HepG2 (cell line): ENCODE data around the gene ISG20. TPM values are rescaled to one million over a fixed set of nuclear protein-coding genes. Genes with fewer than 3 reads are reported as not detected.

Experiments used
- AHR ChIP-seq: IDR thresholded peaks from 2 replicates; pipeline ENCODE4 v1.6.1; 2018; ENCODE audit warnings: missing genetic modification reagents, missing compliant biosample characterization
- CTCF ChIP-seq: sonication (generic); formaldehyde crosslinking; IDR thresholded peaks from 2 replicates; pipeline ENCODE4 v1.5.0; 2020; ENCODE audit warnings: mild to moderate bottlenecking, missing genetic modification reagents, moderate library complexity
- HNRNPLL ChIP-seq: fragments of 200-400 bp; formaldehyde crosslinking; IDR thresholded peaks from 2 replicates; pipeline ENCODE4 v1.6.1; 2017; ENCODE audit warnings: mild to moderate bottlenecking, low read depth, low read length; ENCODE audit not compliant: poor library complexity, severe bottlenecking
- MAZ ChIP-seq, 2 experiments: sonication (generic) in 1 of 2; formaldehyde crosslinking in 1 of 2; IDR thresholded peaks; 2 replicates each; pipeline versions ENCODE4 v1.5.0 to v1.6.1; 2012 to 2020; ENCODE audit warnings: low read depth in 2 of 2, mild to moderate bottlenecking in 2 of 2, borderline replicate concordance in 1 of 2, improper control_type of control experiment in 1 of 2, low read length in 1 of 2, missing genetic modification reagents in 1 of 2, moderate library complexity in 1 of 2
- NFIB ChIP-seq: sonication (generic); formaldehyde crosslinking; IDR thresholded peaks from 2 replicates; pipeline ENCODE4 v1.9.0; 2021; ENCODE audit warnings: missing genetic modification reagents, mild to moderate bottlenecking, borderline replicate concordance
- PBX2 ChIP-seq: IDR thresholded peaks from 2 replicates; pipeline ENCODE4 v1.6.1; 2016; ENCODE audit warnings: control low read depth
- SKI ChIP-seq: fragments of 450-650 bp; IDR thresholded peaks from one replicate; pipeline ENCODE4 v1.6.1; 2018; ENCODE audit warnings: mild to moderate bottlenecking; ENCODE audit not compliant: partially characterized antibody
- SPEN ChIP-seq: sonication (generic); formaldehyde crosslinking; IDR thresholded peaks from 2 replicates; pipeline ENCODE4 v1.5.1; 2020; ENCODE audit warnings: low read depth, mild to moderate bottlenecking, missing genetic modification reagents
- TCF12 ChIP-seq, 2 experiments: fragments of 450-650 bp in 1 of 2; sonication (generic) in 1 of 2; formaldehyde crosslinking in 1 of 2; IDR thresholded peaks; 2 replicates each; pipeline versions ENCODE4 v1.6.1 to v1.8.0; 2017 to 2022; ENCODE audit warnings: antibody characterized with exemption in 1 of 2, mild to moderate bottlenecking in 1 of 2, missing genetic modification reagents in 1 of 2, moderate library complexity in 1 of 2
- TP53 ChIP-seq: sonication (generic); formaldehyde crosslinking; conservative IDR thresholded peaks from 2 replicates; pipeline ENCODE4 v1.4.0; 2020; ENCODE audit warnings: missing genetic modification reagents
- ZNF101 ChIP-seq: sonication (generic); formaldehyde crosslinking; IDR thresholded peaks from 2 replicates; pipeline ENCODE4 v1.4.0; 2020; ENCODE audit warnings: mild to moderate bottlenecking, low read depth, missing genetic modification reagents, borderline replicate concordance
- ZNF20 ChIP-seq: sonication (generic); formaldehyde crosslinking; IDR thresholded peaks from 2 replicates; pipeline ENCODE4 v1.4.0; 2020; ENCODE audit warnings: mild to moderate bottlenecking, moderate library complexity, missing genetic modification reagents
- ZNF232 ChIP-seq: sonication (generic); formaldehyde crosslinking; IDR thresholded peaks from 2 replicates; pipeline ENCODE4 v1.4.0; 2020; ENCODE audit warnings: missing genetic modification reagents, borderline replicate concordance
- ZNF546 ChIP-seq: sonication (generic); formaldehyde crosslinking; conservative IDR thresholded peaks from 2 replicates; pipeline ENCODE4 v1.8.1; 2023; ENCODE audit warnings: mild to moderate bottlenecking, missing genetic modification reagents
- ZNF691 ChIP-seq: sonication (generic); formaldehyde crosslinking; IDR thresholded peaks from 2 replicates; pipeline ENCODE4 v1.4.0; 2020; ENCODE audit warnings: missing genetic modification reagents, low read depth, mild to moderate bottlenecking, borderline replicate concordance
- ZNF777 ChIP-seq: sonication (generic); formaldehyde crosslinking; IDR thresholded peaks from 2 replicates; pipeline ENCODE4 v1.4.0; 2020; ENCODE audit warnings: missing genetic modification reagents
- ZNF784 ChIP-seq: sonication (generic); formaldehyde crosslinking; IDR thresholded peaks from 2 replicates; pipeline ENCODE4 v1.5.1; 2020; ENCODE audit warnings: missing genetic modification reagents, mild to moderate bottlenecking, borderline replicate concordance
- polyA plus RNA-seq, 8 experiments: library from polyadenylated mRNA; depleted of rRNA in 3 of 8; stranded (reverse) in 7 of 8; unstranded in 1 of 8; fragments of >200 nt; fragmentation: Illumina TruSeq in 4 of 8; extraction: Trizol in 4 of 8; gene quantifications; 2 replicates each; pipeline versions ENCODE4 v1.2.1 to v1.2.3, GENCODE V29; 2011 to 2016; ENCODE audit warnings: low read depth in 4 of 8, missing spikeins in 1 of 8, mixed read lengths in 1 of 8; ENCODE audit not compliant: insufficient read depth in 1 of 8
- total RNA-seq, 5 experiments: library from RNA; depleted of rRNA; stranded (reverse); fragments of >200 nt; fragmentation: Illumina TruSeq; extraction: Trizol; gene quantifications; 2 replicates each; pipeline ENCODE4 v1.2.3, GENCODE V29; 2016; ENCODE audit warnings: low read depth in 1 of 5
- TF ChIP-seq, protein P1 (sequence below): IDR thresholded peaks from 2 replicates; pipeline ENCODE4 v1.6.1; 2012; ENCODE audit warnings: inconsistent platforms
- TF ChIP-seq, protein P2 (sequence below): IDR thresholded peaks from 2 replicates; pipeline ENCODE4 v1.6.1; 2016; ENCODE audit warnings: mild to moderate bottlenecking
- TF ChIP-seq, protein P3 (sequence below): IDR thresholded peaks from 2 replicates; pipeline ENCODE4 v1.6.1; 2016

ISG20 gene
- total and polyA plus RNA-seq, 2 of the 13 experiments (the other 11 are each of a cell fraction or from before 2014, with no cell fraction given), result 6.3 to 31.5 TPM

- TF ChIP-seq CTCF (peak; percentile 26; the same call in 1 of the 2 replicates), TCF12 (IDR thresholded peaks at IDR 0.05) (no peak), TCF12 (CRISPR knock-in tag; IDR thresholded peaks at IDR 0.05) (peak; percentile 62; the same call in 1 of the 2 replicates), ZNF784 (CRISPR knock-in tag) (peak; percentile 56; the same call in 1 of the 2 replicates), ZNF101 (CRISPR knock-in tag) (no peak), ZNF546 (0 out of 2 replicates have a peak, but pooled peaks have one; percentile 35), HNRNPLL (peak; percentile 63), ZNF20 (CRISPR knock-in tag) (no peak), ZNF691 (no peak), NFIB (CRISPR knock-in tag) (no peak), PBX2 (no peak), SPEN (peak; percentile 45; the same call in 1 of the 2 replicates), MAZ (IDR thresholded peaks at IDR 0.05; ENCODE audit: borderline replicate concordance, low read depth, low read length) (no peak), MAZ (CRISPR knock-in tag; IDR thresholded peaks at IDR 0.05; ENCODE audit: low read depth) (peak; percentile 73), AHR (CRISPR knock-in tag) (peak; percentile 30; the same call in 1 of the 2 replicates), ZNF777 (CRISPR knock-in tag) (no peak), SKI (peak; percentile 40), ZNF232 (CRISPR knock-in tag) (peak; percentile 72; the same call in 1 of the 2 replicates), TP53 (CRISPR knock-in tag) (peak; percentile 100)
- TF ChIP-seq, protein P1, sequence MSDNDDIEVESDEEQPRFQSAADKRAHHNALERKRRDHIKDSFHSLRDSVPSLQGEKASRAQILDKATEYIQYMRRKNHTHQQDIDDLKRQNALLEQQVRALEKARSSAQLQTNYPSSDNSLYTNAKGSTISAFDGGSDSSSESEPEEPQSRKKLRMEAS, result peak; percentile 100
- TF ChIP-seq, protein P2, sequence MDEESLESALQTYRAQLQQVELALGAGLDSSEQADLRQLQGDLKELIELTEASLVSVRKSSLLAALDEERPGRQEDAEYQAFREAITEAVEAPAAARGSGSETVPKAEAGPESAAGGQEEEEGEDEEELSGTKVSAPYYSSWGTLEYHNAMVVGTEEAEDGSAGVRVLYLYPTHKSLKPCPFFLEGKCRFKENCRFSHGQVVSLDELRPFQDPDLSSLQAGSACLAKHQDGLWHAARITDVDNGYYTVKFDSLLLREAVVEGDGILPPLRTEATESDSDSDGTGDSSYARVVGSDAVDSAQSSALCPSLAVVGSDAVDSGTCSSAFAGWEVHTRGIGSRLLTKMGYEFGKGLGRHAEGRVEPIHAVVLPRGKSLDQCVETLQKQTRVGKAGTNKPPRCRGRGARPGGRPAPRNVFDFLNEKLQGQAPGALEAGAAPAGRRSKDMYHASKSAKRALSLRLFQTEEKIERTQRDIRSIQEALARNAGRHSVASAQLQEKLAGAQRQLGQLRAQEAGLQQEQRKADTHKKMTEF (CRISPR knock-in tag), result peak; percentile 94
- TF ChIP-seq, protein P3, sequence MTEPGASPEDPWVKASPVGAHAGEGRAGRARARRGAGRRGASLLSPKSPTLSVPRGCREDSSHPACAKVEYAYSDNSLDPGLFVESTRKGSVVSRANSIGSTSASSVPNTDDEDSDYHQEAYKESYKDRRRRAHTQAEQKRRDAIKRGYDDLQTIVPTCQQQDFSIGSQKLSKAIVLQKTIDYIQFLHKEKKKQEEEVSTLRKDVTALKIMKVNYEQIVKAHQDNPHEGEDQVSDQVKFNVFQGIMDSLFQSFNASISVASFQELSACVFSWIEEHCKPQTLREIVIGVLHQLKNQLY, result peak; percentile 43; the same call in 1 of the 2 replicates
These were observed 17.6 kb upstream of the ISG20 start, which contains the start of gene AEN (continued) for GRCh38 chr15:88620995-88621772.
